ENCODE data around the gene PIP4K2C.

- TF ChIP-seq, protein P1, sequence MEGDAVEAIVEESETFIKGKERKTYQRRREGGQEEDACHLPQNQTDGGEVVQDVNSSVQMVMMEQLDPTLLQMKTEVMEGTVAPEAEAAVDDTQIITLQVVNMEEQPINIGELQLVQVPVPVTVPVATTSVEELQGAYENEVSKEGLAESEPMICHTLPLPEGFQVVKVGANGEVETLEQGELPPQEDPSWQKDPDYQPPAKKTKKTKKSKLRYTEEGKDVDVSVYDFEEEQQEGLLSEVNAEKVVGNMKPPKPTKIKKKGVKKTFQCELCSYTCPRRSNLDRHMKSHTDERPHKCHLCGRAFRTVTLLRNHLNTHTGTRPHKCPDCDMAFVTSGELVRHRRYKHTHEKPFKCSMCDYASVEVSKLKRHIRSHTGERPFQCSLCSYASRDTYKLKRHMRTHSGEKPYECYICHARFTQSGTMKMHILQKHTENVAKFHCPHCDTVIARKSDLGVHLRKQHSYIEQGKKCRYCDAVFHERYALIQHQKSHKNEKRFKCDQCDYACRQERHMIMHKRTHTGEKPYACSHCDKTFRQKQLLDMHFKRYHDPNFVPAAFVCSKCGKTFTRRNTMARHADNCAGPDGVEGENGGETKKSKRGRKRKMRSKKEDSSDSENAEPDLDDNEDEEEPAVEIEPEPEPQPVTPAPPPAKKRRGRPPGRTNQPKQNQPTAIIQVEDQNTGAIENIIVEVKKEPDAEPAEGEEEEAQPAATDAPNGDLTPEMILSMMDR (conservative IDR thresholded peaks at IDR 0.05; ENCODE audit: low read depth in 2 of 2), result no peak
- TF ChIP-seq REST (IDR thresholded peaks at IDR 0.05; ENCODE audit: unreplicated experiment) (no peak), EZH2 (IDR thresholded peaks at IDR 0.05; ENCODE audit: low read depth, unreplicated experiment) (no peak), POLR2AphosphoS5 (IDR thresholded peaks at IDR 0.05; ENCODE audit: low read depth) (no peak), EZH2phosphoT487 (IDR thresholded peaks at IDR 0.05; ENCODE audit: unreplicated experiment) (no peak), ZNF114 (CRISPR knock-in tag; IDR thresholded peaks at IDR 0.05) (no peak), CREB1 (CRISPR knock-in tag; IDR thresholded peaks at IDR 0.05; ENCODE audit: low read depth) (no peak), STAT1 (IDR thresholded peaks at IDR 0.05; ENCODE audit: unreplicated experiment) (no peak), JUNB (IDR thresholded peaks at IDR 0.05; ENCODE audit: unreplicated experiment) (no peak), NANOG (IDR thresholded peaks at IDR 0.05; ENCODE audit: borderline replicate concordance) (no peak)
- TF ChIP-seq, protein P2, sequence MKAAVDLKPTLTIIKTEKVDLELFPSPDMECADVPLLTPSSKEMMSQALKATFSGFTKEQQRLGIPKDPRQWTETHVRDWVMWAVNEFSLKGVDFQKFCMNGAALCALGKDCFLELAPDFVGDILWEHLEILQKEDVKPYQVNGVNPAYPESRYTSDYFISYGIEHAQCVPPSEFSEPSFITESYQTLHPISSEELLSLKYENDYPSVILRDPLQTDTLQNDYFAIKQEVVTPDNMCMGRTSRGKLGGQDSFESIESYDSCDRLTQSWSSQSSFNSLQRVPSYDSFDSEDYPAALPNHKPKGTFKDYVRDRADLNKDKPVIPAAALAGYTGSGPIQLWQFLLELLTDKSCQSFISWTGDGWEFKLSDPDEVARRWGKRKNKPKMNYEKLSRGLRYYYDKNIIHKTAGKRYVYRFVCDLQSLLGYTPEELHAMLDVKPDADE (IDR thresholded peaks at IDR 0.05), result no peak
Observed at GRCh38 chr12:57641699-57642442, 50.9 kb downstream of the PIP4K2C start.
